ENCODE measurements around the gene RYR3. TPM values are rescaled to one million over a fixed set of nuclear protein-coding genes. Genes with fewer than 3 reads are reported as not detected.

The RYR3 gene
- polyA plus RNA-seq, 1 donor (not counting 4 experiments of a cell fraction or from before 2014, with no cell fraction given), result 0.04 TPM

- no peaks in the 10 kb centered on the region for H3K9me3 ChIP-seq (ENCODE audit: control insufficient read depth, low read depth, low read length)
- FAIRE-seq (no peak), DNase-seq (ENCODE audit: low read depth, low spot score) (no peak)
- no peak overlapping the region for H3K27ac ChIP-seq (ENCODE audit: control insufficient read depth, insufficient read depth, low read length)
- no peak overlapping the region for H3K4me2 ChIP-seq (ENCODE audit: control insufficient read depth, extremely low read depth, insufficient read depth, low read depth, low read length)
- TF ChIP-seq EZH2 (IDR thresholded peaks at IDR 0.05; ENCODE audit: low read length), result no peak
- TF ChIP-seq CTCF (optimal IDR thresholded peaks at IDR 0.05 in 1 of 3, IDR thresholded peaks at IDR 0.05 in 1 of 3, conservative IDR thresholded peaks at IDR 0.05 in 1 of 3; ENCODE audit: extremely low read depth in 1 of 3, insufficient read depth in 2 of 3, low read length in 3 of 3), result no peak
- H2AFZ ChIP-seq (ENCODE audit: control insufficient read depth, low read length), result no peak overlapping the region
- H3K4me3 ChIP-seq (ENCODE audit: control insufficient read depth in 2 of 3, extremely low read depth in 1 of 3, insufficient read depth in 2 of 3, low read depth in 1 of 3, low read length in 3 of 3), result no peak overlapping the region
- H3K9me1 ChIP-seq (ENCODE audit: control insufficient read depth, extremely low read depth, insufficient read depth, low read length), result no peaks in the 10 kb centered on the region
- H4K20me1 ChIP-seq (ENCODE audit: control insufficient read depth, extremely low read depth, insufficient read depth, low read length), result no peaks in the 10 kb centered on the region
- peaks cover 7% of the 10 kb centered on the region for H3K27me3 ChIP-seq (ENCODE audit: control insufficient read depth, extremely low read depth, insufficient read depth, low read length)
- dilution Hi-C loops (cut with MboI; ENCODE audit: extremely low pct_ligation_motif_present, low sequenced_read_pairs), result no loop called here
- no peak overlapping the region for H3K9ac ChIP-seq (ENCODE audit: control insufficient read depth, extremely low read depth, insufficient read depth, low read length)
- H3K4me1 ChIP-seq (ENCODE audit: control insufficient read depth, extremely low read depth, insufficient read depth, low read length), result no peaks in the 10 kb centered on the region
- H3K36me3 ChIP-seq (ENCODE audit: control insufficient read depth in 2 of 2, extremely low read depth in 1 of 2, insufficient read depth in 2 of 2, low read length in 2 of 2), result no peaks in the 10 kb centered on the region
- no peaks in the 10 kb centered on the region for H3K79me2 ChIP-seq (ENCODE audit: control insufficient read depth, insufficient read depth, low read length)
These were observed 197.9 kb downstream of the RYR3 start for GRCh38 chr15:33508703-33509102.

- Histone ChIP-seq H3K27ac (ENCODE audit: control insufficient read depth, insufficient read depth, low read length) (no peak overlapping the region), H4K20me1 (ENCODE audit: control insufficient read depth, extremely low read depth, insufficient read depth, low read length) (no peaks in the 10 kb centered on the region), H2AFZ (ENCODE audit: control insufficient read depth, low read length) (no peak overlapping the region), H3K9ac (ENCODE audit: control insufficient read depth, extremely low read depth, insufficient read depth, low read length) (no peak overlapping the region), H3K9me3 (ENCODE audit: control insufficient read depth, low read depth, low read length) (no peaks in the 10 kb centered on the region), H3K4me2 (ENCODE audit: control insufficient read depth, extremely low read depth, insufficient read depth, low read depth, low read length) (no peak overlapping the region), H3K9me1 (ENCODE audit: control insufficient read depth, extremely low read depth, insufficient read depth, low read length) (no peaks in the 10 kb centered on the region), H3K4me1 (ENCODE audit: control insufficient read depth, extremely low read depth, insufficient read depth, low read length) (no peaks in the 10 kb centered on the region), H3K27me3 (ENCODE audit: control insufficient read depth, extremely low read depth, insufficient read depth, low read length) (no peaks in the 10 kb centered on the region), H3K36me3 (ENCODE audit: control insufficient read depth in 2 of 2, extremely low read depth in 1 of 2, insufficient read depth in 2 of 2, low read length in 2 of 2) (no peaks in the 10 kb centered on the region), H3K79me2 (ENCODE audit: control insufficient read depth, insufficient read depth, low read length) (no peaks in the 10 kb centered on the region), H3K4me3 (ENCODE audit: control insufficient read depth in 2 of 3, extremely low read depth in 1 of 3, insufficient read depth in 2 of 3, low read depth in 1 of 3, low read length in 3 of 3) (no peak overlapping the region)
- TF ChIP-seq EZH2 (IDR thresholded peaks at IDR 0.05; ENCODE audit: low read length) (no peak), CTCF (optimal IDR thresholded peaks at IDR 0.05 in 1 of 3, IDR thresholded peaks at IDR 0.05 in 1 of 3, conservative IDR thresholded peaks at IDR 0.05 in 1 of 3; ENCODE audit: extremely low read depth in 1 of 3, insufficient read depth in 2 of 3, low read length in 3 of 3) (no peak)
- dilution Hi-C loops (cut with MboI; ENCODE audit: extremely low pct_ligation_motif_present, low sequenced_read_pairs), result no loop called here
- FAIRE-seq (no peak), DNase-seq (ENCODE audit: low read depth, low spot score) (no peak)
These were observed 204.4 kb downstream of the RYR3 start for GRCh38 chr15:33515121-33515520.
